Thoracic aorta (tissue), 2 donors: ENCODE data around the gene ACTR10. TPM values are rescaled to one million over a fixed set of nuclear protein-coding genes. Genes with fewer than 3 reads are reported as not detected.

ENCODE experiments used
- ATAC-seq: fragments of 150-250 bp; one replicate; pipeline ENCODE4 v1.8.0; 2017; ENCODE audit warnings: low read depth; ENCODE audit not compliant: insufficient number of reproducible peaks, low FRiP score
- DNase-seq: peaks from one replicate; pipeline ENCODE4 v3.0.0-alpha.2; 2020; ENCODE audit warnings: low spot score
- H3K27ac ChIP-seq, 2 donors: fragments of 200-600 bp; sonication (generic); 1 replicate in 1 of 2; 2 replicates in 1 of 2; pipeline ENCODE4 v1.5.1; 2016; ENCODE audit warnings: mild to moderate bottlenecking in 2 of 2, moderate library complexity in 2 of 2
- H3K27me3 ChIP-seq: fragments of 200-600 bp; sonication (generic); replicated peaks from 2 replicates; pipeline ENCODE4 v1.6.0; 2016; ENCODE audit warnings: mild to moderate bottlenecking; ENCODE audit not compliant: insufficient read depth
- H3K36me3 ChIP-seq: fragments of 200-600 bp; sonication (generic); one replicate; pipeline ENCODE4 v1.5.1; 2016
- H3K4me1 ChIP-seq, 2 donors: fragments of 200-600 bp; sonication (generic); 1 replicate in 1 of 2; 2 replicates in 1 of 2; pipeline versions ENCODE4 v1.5.1 to v1.6.0; 2016; ENCODE audit warnings: low read depth in 2 of 2, mild to moderate bottlenecking in 1 of 2; ENCODE audit not compliant: control insufficient read depth in 1 of 2
- H3K4me3 ChIP-seq: fragments of 200-600 bp; sonication (generic); 2 replicates; pipeline ENCODE4 v1.5.1; 2016; ENCODE audit warnings: mild to moderate bottlenecking
- H3K9me3 ChIP-seq: fragments of 200-600 bp; sonication (generic); 2 replicates; pipeline ENCODE4 v1.5.1; 2016
- CTCF ChIP-seq: fragments of 200-600 bp; sonication (generic); IDR thresholded peaks from one replicate; pipeline ENCODE4 v1.5.1; 2019; ENCODE audit warnings: antibody characterized with exemption
- total RNA-seq, 2 donors: library from RNA; depleted of rRNA; stranded (reverse); fragments of >200 nt; gene quantifications; one replicate each; pipeline versions ENCODE4 v1.1.0 to v1.2.3, GENCODE V29; 2016

The ACTR10 gene
- total RNA-seq, 2 donors from 2014 or later = 78.5 to 79.7 TPM

- no peaks in the 10 kb centered on the region for H3K27me3 ChIP-seq
- H3K27ac ChIP-seq = no peak overlapping the region
- H3K4me1 ChIP-seq = no peaks in the 10 kb centered on the region
- DNase-seq (no peak), ATAC-seq (no peak)
- no peak for TF ChIP-seq CTCF
- no peak overlapping the region for H3K4me3 ChIP-seq
- H3K36me3 ChIP-seq = peaks cover 20% of the 10 kb centered on the region
- H3K9me3 ChIP-seq = no peaks in the 10 kb centered on the region
These were observed 16.6 kb downstream of the ACTR10 start for GRCh38 chr14:58216544-58216943.

GRCh38 chr14:58227096-58227819, 27.3 kb downstream of the ACTR10 start:
- no peaks in the 10 kb centered on the region for H3K27me3 ChIP-seq

GRCh38 chr14:58238252-58239243, 38.6 kb downstream of the ACTR10 start:
- Histone ChIP-seq H3K9me3 (no peaks in the 10 kb centered on the region), H3K4me3 (peak overlapping the region; percentile 76), H3K27me3 (no peaks in the 10 kb centered on the region), H3K36me3 (no peaks in the 10 kb centered on the region), H3K27ac (peak overlapping the region; percentile 76 to 84), H3K4me1 (peaks cover 0 to 7% of the 10 kb centered on the region in 2 donors)
- no peak for TF ChIP-seq CTCF
- no peak for DNase-seq
- peak; percentile 32 for ATAC-seq

More at GRCh38 chr14:58227096-58227819, 27.3 kb downstream of the ACTR10 start:
- Histone ChIP-seq H3K27ac (no peak overlapping the region), H3K9me3 (no peaks in the 10 kb centered on the region), H3K4me1 (no peaks in the 10 kb centered on the region), H3K4me3 (no peak overlapping the region), H3K36me3 (peaks cover 25% of the 10 kb centered on the region)
- ATAC-seq = no peak
- TF ChIP-seq CTCF = no peak
- DNase-seq = no peak

GRCh38 chr14:58239244-58240195, 39.6 kb downstream of the ACTR10 start:
- no peak for TF ChIP-seq CTCF
- peak overlapping the region; percentile 76 to 84 for H3K27ac ChIP-seq
- ATAC-seq (peak; percentile 14), DNase-seq (peak; percentile 25)
- peaks cover 0 to 7% of the 10 kb centered on the region in 2 donors for H3K4me1 ChIP-seq
- no peaks in the 10 kb centered on the region for H3K27me3 ChIP-seq
- no peaks in the 10 kb centered on the region for H3K9me3 ChIP-seq
- peak overlapping the region; percentile 76 for H3K4me3 ChIP-seq
- no peaks in the 10 kb centered on the region for H3K36me3 ChIP-seq
